Upper lobe of left lung (tissue), 6 donors: Measurements from ENCODE around the gene KIF22. TPM values are rescaled to one million over a fixed set of nuclear protein-coding genes. Genes with fewer than 3 reads are reported as not detected.

Source experiments
- ATAC-seq, 2 donors: fragments of 200-7000 bp; cut with Tn5 transposase; one replicate each; pipeline ENCODE4 v1.9.1; 2022; ENCODE audit warnings: mild to moderate bottlenecking in 2 of 2, moderate library complexity in 2 of 2; ENCODE audit not compliant: low FRiP score in 2 of 2
- DNase-seq, 2 donors: peaks; one replicate each; pipeline ENCODE4 v3.0.0-alpha.2; 2019 to 2020
- H3K27ac ChIP-seq, 4 donors: fragments of 200-600 bp; sonication (generic); one replicate each; pipeline ENCODE4 v1.5.1; 2016 to 2019
- H3K27me3 ChIP-seq, 4 donors: fragments of 200-600 bp; sonication (generic); one replicate each; pipeline ENCODE4 v1.5.1; 2017 to 2019
- H3K36me3 ChIP-seq, 4 donors: fragments of 200-600 bp; sonication (generic); one replicate each; pipeline ENCODE4 v1.5.1; 2016 to 2019
- H3K4me1 ChIP-seq, 4 donors: fragments of 200-600 bp; sonication (generic); one replicate each; pipeline ENCODE4 v1.5.1; 2018 to 2019
- H3K4me3 ChIP-seq, 4 donors: fragments of 200-600 bp; sonication (generic); one replicate each; pipeline ENCODE4 v1.5.1; 2017 to 2019; ENCODE audit warnings: mild to moderate bottlenecking in 2 of 4, moderate library complexity in 1 of 4
- H3K9me3 ChIP-seq, 4 donors: fragments of 200-600 bp; sonication (generic); one replicate each; pipeline ENCODE4 v1.5.1; 2018 to 2019
- EP300 ChIP-seq, 4 donors: sonication (generic); formaldehyde crosslinking; IDR thresholded peaks; one replicate each; pipeline ENCODE4 v1.5.1; 2017; ENCODE audit warnings: antibody characterized with exemption in 4 of 4, control low read depth in 2 of 4
- POLR2A ChIP-seq, 4 donors: fragments of 450-650 bp; IDR thresholded peaks; one replicate each; pipeline ENCODE4 v1.5.1; 2016 to 2017; ENCODE audit warnings: antibody characterized with exemption in 4 of 4, mild to moderate bottlenecking in 2 of 4
- POLR2AphosphoS5 ChIP-seq, 2 donors: sonication (generic); formaldehyde crosslinking; IDR thresholded peaks; one replicate each; pipeline ENCODE4 v1.5.1; 2017; ENCODE audit warnings: antibody characterized with exemption in 2 of 2
- WGBS, 2 donors: methylation state at CpG; one replicate each; pipeline ENCODE4 v1.1.5; 2017 to 2018; 5-methylcytosine and 5-hydroxymethylcytosine counted together
- total RNA-seq, 6 donors: library from RNA; depleted of rRNA in 4 of 6; stranded (reverse); fragments of >200 nt in 4 of 6; gene quantifications; one replicate each; pipeline versions ENCODE4 v1.1.0 to v1.2.1, GENCODE V29; 2016 to 2021
- TF ChIP-seq, protein P1 (sequence below), 6 experiments: fragments of 450-650 bp in 4 of 6; fragments of 200-600 bp in 2 of 6; sonication (generic) in 2 of 6; IDR thresholded peaks; one replicate each; pipeline ENCODE4 v1.5.1; 2016 to 2019; ENCODE audit warnings: antibody characterized with exemption in 6 of 6
- donor health status: DM: no; HTN: no; CAD: no; lungs with moderate emphysema.
- donor health status: DM: no; HTN: yes; CAD: no; lungs with severe emphysema.

KIF22 gene
- total RNA-seq, 6 donors from 2014 or later = 9.1 to 43.5 (median 26.6) TPM

DNA sequence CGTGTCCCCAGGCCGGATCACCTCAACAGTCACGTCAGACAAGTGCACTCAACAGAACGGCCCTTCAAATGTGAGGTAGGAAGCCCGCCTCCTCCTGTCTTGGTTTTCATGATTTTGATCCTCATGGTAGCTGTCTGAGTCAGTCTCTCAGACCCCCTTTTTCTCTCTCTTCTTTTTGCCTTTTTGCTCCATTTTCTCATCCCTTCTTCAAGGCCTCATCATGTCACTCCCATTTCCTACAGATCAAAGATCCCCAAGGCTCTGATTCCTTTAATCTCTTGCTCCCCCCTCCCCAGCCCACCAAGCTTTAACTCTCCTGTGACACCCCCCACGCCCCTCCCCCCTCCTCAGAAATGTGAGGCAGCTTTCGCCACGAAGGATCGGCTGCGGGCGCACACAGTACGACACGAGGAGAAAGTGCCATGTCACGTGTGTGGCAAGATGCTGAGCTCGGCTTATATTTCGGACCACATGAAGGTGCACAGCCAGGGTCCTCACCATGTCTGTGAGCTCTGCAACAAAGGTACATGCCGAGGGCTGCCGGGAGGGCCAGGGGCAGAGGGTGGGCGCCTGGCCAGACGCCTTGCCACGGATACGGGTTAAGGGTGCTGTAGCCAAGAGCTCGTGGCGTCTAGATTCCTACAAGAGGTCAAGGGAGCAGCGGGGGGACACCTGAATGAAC lies 17.8 kb downstream of the KIF22 start:
- Histone ChIP-seq H3K36me3 (peaks cover 2 to 21% (median 17%) of the 10 kb centered on the region in 4 donors), H3K27me3 (peaks cover 0 to 5% (median 0%) of the 10 kb centered on the region in 4 donors), H3K9me3 (no peaks in the 10 kb centered on the region), H3K27ac (peak overlapping the region; percentile 86 to 94 (median 92)), H3K4me1 (peaks cover 57 to 73% (median 64%) of the 10 kb centered on the region in 4 donors), H3K4me3 (peak overlapping the region; percentile 11 to 75 (median 68))
- DNase-seq = peak in 1 of 2 donors; percentile 81
- TF ChIP-seq, protein P1, sequence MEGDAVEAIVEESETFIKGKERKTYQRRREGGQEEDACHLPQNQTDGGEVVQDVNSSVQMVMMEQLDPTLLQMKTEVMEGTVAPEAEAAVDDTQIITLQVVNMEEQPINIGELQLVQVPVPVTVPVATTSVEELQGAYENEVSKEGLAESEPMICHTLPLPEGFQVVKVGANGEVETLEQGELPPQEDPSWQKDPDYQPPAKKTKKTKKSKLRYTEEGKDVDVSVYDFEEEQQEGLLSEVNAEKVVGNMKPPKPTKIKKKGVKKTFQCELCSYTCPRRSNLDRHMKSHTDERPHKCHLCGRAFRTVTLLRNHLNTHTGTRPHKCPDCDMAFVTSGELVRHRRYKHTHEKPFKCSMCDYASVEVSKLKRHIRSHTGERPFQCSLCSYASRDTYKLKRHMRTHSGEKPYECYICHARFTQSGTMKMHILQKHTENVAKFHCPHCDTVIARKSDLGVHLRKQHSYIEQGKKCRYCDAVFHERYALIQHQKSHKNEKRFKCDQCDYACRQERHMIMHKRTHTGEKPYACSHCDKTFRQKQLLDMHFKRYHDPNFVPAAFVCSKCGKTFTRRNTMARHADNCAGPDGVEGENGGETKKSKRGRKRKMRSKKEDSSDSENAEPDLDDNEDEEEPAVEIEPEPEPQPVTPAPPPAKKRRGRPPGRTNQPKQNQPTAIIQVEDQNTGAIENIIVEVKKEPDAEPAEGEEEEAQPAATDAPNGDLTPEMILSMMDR (IDR thresholded peaks at IDR 0.05) = peak in 1 of 6 experiments; percentile 3
- no peak for TF ChIP-seq POLR2AphosphoS5 (IDR thresholded peaks at IDR 0.05)
- WGBS, 2 donors = 45 to 47% methylated on average over 23 to 24 of the region's 25 CpGs
- ATAC-seq = no peak

DNA sequence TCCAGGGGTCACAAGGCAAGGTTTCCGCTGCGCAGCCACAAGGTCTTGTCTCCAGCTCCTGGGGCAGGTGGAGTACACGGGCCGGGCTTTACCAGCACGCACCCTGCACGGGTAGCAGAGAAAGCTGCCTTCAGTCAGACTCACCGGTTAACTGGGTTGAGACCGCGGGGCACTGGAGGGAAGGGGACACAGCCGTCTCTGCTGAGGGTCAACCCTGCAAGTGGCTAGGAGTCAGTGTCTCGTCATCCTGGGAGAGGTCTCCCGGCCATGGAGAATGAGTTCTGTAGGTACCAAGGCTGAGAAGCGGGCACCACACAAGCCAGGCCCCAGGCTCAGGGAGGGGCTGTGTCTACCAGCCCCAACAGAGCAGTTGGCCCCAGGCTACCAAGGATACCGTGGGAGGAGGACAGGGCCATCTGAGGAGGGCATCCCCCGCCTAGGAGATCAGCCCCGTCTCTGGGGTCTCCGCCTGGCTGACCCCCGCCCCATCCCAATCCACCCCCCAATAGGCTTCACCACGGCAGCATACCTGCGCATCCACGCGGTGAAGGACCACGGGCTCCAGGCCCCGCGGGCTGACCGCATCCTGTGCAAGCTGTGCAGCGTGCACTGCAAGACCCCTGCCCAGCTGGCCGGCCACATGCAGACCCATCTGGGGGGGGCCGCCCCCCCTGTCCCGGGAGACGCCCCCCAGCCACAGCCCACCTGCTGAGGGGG lies 18.6 kb downstream of the KIF22 start:
- TF ChIP-seq POLR2A (IDR thresholded peaks at IDR 0.05) = no peak
- TF ChIP-seq, protein P1 (IDR thresholded peaks at IDR 0.05) = no peak
- TF ChIP-seq POLR2AphosphoS5 (IDR thresholded peaks at IDR 0.05) = no peak
- no peak for TF ChIP-seq EP300 (IDR thresholded peaks at IDR 0.05)
- H3K36me3 ChIP-seq = peaks cover 2 to 21% (median 17%) of the 10 kb centered on the region in 4 donors
- no peak for ATAC-seq
- H3K4me3 ChIP-seq = peak overlapping the region in 2 of 4 donors; percentile 4 to 74
- peaks cover 0 to 5% (median 0%) of the 10 kb centered on the region in 4 donors for H3K27me3 ChIP-seq
- peak in 1 of 2 donors; percentile 86 for DNase-seq
- peak overlapping the region; percentile 86 to 94 (median 92) for H3K27ac ChIP-seq
- 76 to 77% methylated on average over 12 to 23 of the region's 31 CpGs for WGBS, 2 donors
- H3K4me1 ChIP-seq = peaks cover 52 to 74% (median 62%) of the 10 kb centered on the region in 4 donors
- H3K9me3 ChIP-seq = no peaks in the 10 kb centered on the region

DNA sequence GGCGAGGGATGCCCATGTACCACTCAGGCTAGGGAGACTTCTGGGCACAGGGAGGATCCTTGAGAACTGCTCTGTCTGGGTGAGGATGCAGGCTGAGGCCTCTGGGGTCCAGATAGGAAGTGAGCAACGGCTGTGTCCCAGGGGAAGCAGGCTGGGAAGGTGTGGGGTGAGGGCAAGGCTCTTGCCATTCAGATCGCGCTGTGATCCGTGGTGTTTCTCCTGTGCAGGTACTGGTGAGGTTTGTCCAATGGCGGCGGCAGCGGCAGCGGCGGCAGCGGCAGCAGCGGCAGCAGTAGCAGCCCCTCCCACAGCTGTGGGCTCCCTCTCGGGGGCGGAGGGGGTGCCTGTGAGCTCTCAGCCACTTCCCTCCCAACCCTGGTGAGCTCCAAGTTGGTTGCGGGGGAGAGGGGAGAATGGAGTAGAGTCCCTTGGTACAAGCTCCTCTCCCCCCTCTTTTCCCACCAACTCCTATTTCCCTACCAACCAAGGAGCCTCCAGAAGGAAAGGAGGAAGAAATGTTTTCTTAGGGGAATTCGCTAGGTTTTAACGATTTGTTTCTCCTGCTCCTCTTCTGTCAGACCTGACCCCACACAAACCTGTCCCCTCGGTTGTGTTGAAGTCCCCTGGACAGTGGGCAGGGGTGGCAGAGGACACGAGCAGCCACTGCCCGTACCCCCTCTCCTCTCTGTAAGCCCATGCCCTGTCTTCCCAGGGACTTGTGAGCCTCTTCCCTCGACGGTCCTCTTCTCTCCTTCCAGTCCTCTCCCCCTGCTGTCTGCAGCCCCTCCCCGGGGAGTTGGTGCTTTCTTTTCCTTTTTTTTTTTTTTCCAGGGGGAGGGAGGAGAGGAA lies 19.5 kb downstream of the KIF22 start:
- ATAC-seq (no peak), DNase-seq (peak in 1 of 2 donors; percentile 86)
- Histone ChIP-seq H3K27ac (peak overlapping the region; percentile 79 to 94 (median 88)), H3K27me3 (peaks cover 0 to 5% (median 0%) of the 10 kb centered on the region in 4 donors), H3K4me1 (peaks cover 50 to 74% (median 62%) of the 10 kb centered on the region in 4 donors), H3K4me3 (peak overlapping the region in 2 of 4 donors; percentile 4 to 74), H3K36me3 (peaks cover 2 to 21% (median 17%) of the 10 kb centered on the region in 4 donors), H3K9me3 (no peaks in the 10 kb centered on the region)
- 36 to 62% methylated on average over 21 to 23 of the region's 23 CpGs for WGBS, 2 donors
- TF ChIP-seq POLR2AphosphoS5 (IDR thresholded peaks at IDR 0.05) (no peak), POLR2A (IDR thresholded peaks at IDR 0.05) (no peak), EP300 (IDR thresholded peaks at IDR 0.05) (no peak)
- TF ChIP-seq, protein P1 (IDR thresholded peaks at IDR 0.05) = no peak

DNA sequence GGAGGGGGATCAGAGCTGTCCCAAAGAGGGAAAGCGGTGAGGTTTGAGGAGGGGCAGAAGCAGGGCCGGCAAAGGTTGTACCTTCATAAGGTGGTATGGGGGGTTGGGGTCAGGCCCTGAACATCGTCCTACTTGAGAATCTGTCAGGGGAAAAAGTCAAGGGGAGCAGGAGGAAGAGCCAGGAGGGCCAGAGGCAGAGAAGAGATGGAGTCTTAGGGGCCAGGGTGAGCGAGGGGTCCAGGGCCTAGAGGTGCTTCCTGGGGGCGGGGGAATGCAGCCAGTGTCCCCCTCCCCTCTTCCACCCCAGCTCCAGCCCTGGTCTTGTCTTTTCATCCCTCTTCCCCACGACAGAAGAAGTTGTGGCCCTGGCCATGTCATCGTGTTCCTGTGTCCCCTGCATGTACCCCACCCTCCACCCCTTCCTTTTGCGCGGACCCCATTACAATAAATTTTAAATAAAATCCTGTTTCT lies 20.2 kb downstream of the KIF22 start:
- H3K9me3 ChIP-seq = no peaks in the 10 kb centered on the region
- H3K27me3 ChIP-seq = peaks cover 0 to 5% (median 0%) of the 10 kb centered on the region in 4 donors
- 33 to 35% methylated on average over 9 of the region's 9 CpGs for WGBS, 2 donors
- peak overlapping the region; percentile 79 to 94 (median 88) for H3K27ac ChIP-seq
- H3K4me3 ChIP-seq = peak overlapping the region in 3 of 4 donors; percentile 51 to 61 (median 57)
- no peak for DNase-seq
- peaks cover 54 to 78% (median 66%) of the 10 kb centered on the region in 4 donors for H3K4me1 ChIP-seq
- no peak for ATAC-seq
- peaks cover 2 to 21% (median 17%) of the 10 kb centered on the region in 4 donors for H3K36me3 ChIP-seq
- no peak for TF ChIP-seq EP300 (IDR thresholded peaks at IDR 0.05)
- TF ChIP-seq, protein P1 (IDR thresholded peaks at IDR 0.05) = no peak
- no peak for TF ChIP-seq POLR2AphosphoS5 (IDR thresholded peaks at IDR 0.05)
- TF ChIP-seq POLR2A (IDR thresholded peaks at IDR 0.05) = no peak
